Endothelial cell of umbilical vein (primary cell): ENCODE results near the gene TOM1. TPM values are rescaled to one million over a fixed set of nuclear protein-coding genes. Genes with fewer than 3 reads are reported as not detected.

ENCODE experiments used
- BruUV-seq: library from RNA; stranded (reverse); fragments of 400-500 nt; replicated peaks from 2 replicates; lab custom pipeline; 2021; lab: Mats Ljungman, UMichigan
- CTCF ChIA-PET: fragments of 300-600, 350-600 bp; sonication (Branson Sonifier 250); formaldehyde crosslinking; loops from one replicate; lab custom pipeline; 2021; ENCODE audit warnings: antibody characterized with exemption, inconsistent platforms; lab: Charles Lee
- POLR2A ChIA-PET: fragments of 300-600, 350-600 bp; sonication (Branson Sonifier 250); formaldehyde crosslinking; loops from one replicate; lab custom pipeline; 2021; ENCODE audit warnings: antibody characterized with exemption, inconsistent platforms; lab: Charles Lee
- DNase-seq: peaks from one replicate; pipeline ENCODE4 v3.0.0-alpha.2; 2011; ENCODE audit warnings: low read depth, low spot score
- FAIRE-seq: peaks from 2 replicates; lab custom pipeline; 2011; peaks lifted over from hg19 to GRCh38; lab: Jason Lieb, UNC
- H2AFZ ChIP-seq: 2 replicates; pipeline ENCODE4 v1.6.0; 2012; ENCODE audit warnings: low read depth, low read length, control low read depth, inconsistent platforms
- H3K27ac ChIP-seq: 2 replicates; pipeline ENCODE4 v1.5.1; 2011; ENCODE audit warnings: low read depth, mild to moderate bottlenecking, control low read depth, low read length, moderate library complexity; ENCODE audit not compliant: insufficient read depth
- H3K27me3 ChIP-seq, 2 experiments: 2 replicates each; pipeline versions ENCODE4 v1.6.0 to v1.6.1; 2011; ENCODE audit warnings: low read length in 2 of 2, mixed read lengths in 1 of 2; ENCODE audit not compliant: control insufficient read depth in 2 of 2, insufficient read depth in 2 of 2
- H3K36me3 ChIP-seq, 2 experiments: 2 replicates in 1 of 2; 3 replicates in 1 of 2; pipeline ENCODE4 v1.5.1; 2011; ENCODE audit warnings: low read length in 2 of 2, mild to moderate bottlenecking in 1 of 2, moderate library complexity in 1 of 2; ENCODE audit not compliant: control insufficient read depth in 2 of 2, insufficient read depth in 2 of 2; ENCODE audit errors: extremely low read depth in 1 of 2
- H3K4me1 ChIP-seq: 3 replicates; pipeline ENCODE4 v1.5.1; 2011; ENCODE audit warnings: mild to moderate bottlenecking, low read length; ENCODE audit not compliant: control insufficient read depth, insufficient read depth; ENCODE audit errors: extremely low read depth
- H3K4me2 ChIP-seq: 2 replicates; pipeline ENCODE4 v1.6.1; 2011; ENCODE audit warnings: low read length, control low read depth, mixed read lengths; ENCODE audit not compliant: insufficient read depth
- H3K4me3 ChIP-seq, 3 experiments: fragments of 200-600 bp in 1 of 3; sonication (generic), shearing (Covaris generic) in 1 of 3; replicated peaks in 1 of 3; 2 replicates each; pipeline ENCODE4 v1.5.1; 2011 to 2016; ENCODE audit warnings: control low read depth in 3 of 3, low read length in 3 of 3, mild to moderate bottlenecking in 2 of 3, inconsistent platforms in 1 of 3, low read depth in 1 of 3, moderate library complexity in 1 of 3; ENCODE audit not compliant: insufficient read depth in 1 of 3
- H3K79me2 ChIP-seq: 2 replicates; pipeline ENCODE4 v1.6.0; 2012; ENCODE audit warnings: low read length, inconsistent platforms; ENCODE audit not compliant: control insufficient read depth, insufficient read depth
- H3K9ac ChIP-seq: replicated peaks from 2 replicates; pipeline ENCODE3; 2011; ENCODE audit warnings: low read length, control low read depth; ENCODE audit not compliant: insufficient read depth; ENCODE audit errors: extremely low read depth
- H3K9me1 ChIP-seq: replicated peaks from 3 replicates; pipeline ENCODE4 v1.6.0; 2011; ENCODE audit warnings: mild to moderate bottlenecking, low read length; ENCODE audit not compliant: control insufficient read depth, insufficient read depth; ENCODE audit errors: extremely low read depth
- H3K9me3 ChIP-seq: replicated peaks from 2 replicates; pipeline ENCODE4 v1.5.1; 2012; ENCODE audit warnings: low read length, inconsistent platforms; ENCODE audit not compliant: control insufficient read depth, insufficient read depth
- H4K20me1 ChIP-seq: replicated peaks from 2 replicates; pipeline ENCODE3; 2011; ENCODE audit warnings: mild to moderate bottlenecking, low read length; ENCODE audit not compliant: control insufficient read depth, insufficient read depth; ENCODE audit errors: extremely low read depth
- EZH2 ChIP-seq: IDR thresholded peaks from 2 replicates; pipeline ENCODE4 v1.6.1; 2012; ENCODE audit warnings: borderline replicate concordance, low read depth, mild to moderate bottlenecking, moderate library complexity, low read length, inconsistent platforms; ENCODE audit not compliant: severe bottlenecking
- FOS ChIP-seq: IDR thresholded peaks from 2 replicates; pipeline ENCODE4 v1.6.1; 2011; ENCODE audit warnings: mild to moderate bottlenecking, low read length, moderate library complexity, borderline replicate concordance; ENCODE audit not compliant: insufficient read depth
- GATA2 ChIP-seq: IDR thresholded peaks from 2 replicates; pipeline ENCODE4 v1.7.0; 2011; ENCODE audit warnings: low read depth, mild to moderate bottlenecking, moderate library complexity, mixed read lengths, low read length; ENCODE audit not compliant: insufficient read length, insufficient read depth
- JUN ChIP-seq: IDR thresholded peaks from 2 replicates; pipeline ENCODE4 v1.6.1; 2011; ENCODE audit warnings: borderline replicate concordance, low read depth; ENCODE audit not compliant: insufficient read length, insufficient read depth
- MYC ChIP-seq: IDR thresholded peaks from one replicate; pipeline ENCODE4 v1.6.1; 2011; ENCODE audit warnings: mild to moderate bottlenecking, low read depth, low read length
- POLR2A ChIP-seq: IDR thresholded peaks from 2 replicates; pipeline ENCODE4 v1.6.1; 2012; ENCODE audit warnings: low read depth, mild to moderate bottlenecking, control low read depth, low read length
- POLR2AphosphoS5 ChIP-seq: IDR thresholded peaks from 2 replicates; pipeline ENCODE4 v1.6.1; 2012; ENCODE audit warnings: low read depth, mild to moderate bottlenecking, control low read depth, low read length, moderate library complexity; ENCODE audit not compliant: insufficient read depth
- dilution Hi-C: fragments of 300-500 bp; cut with MboI; formaldehyde crosslinking; loops from one replicate; pipeline ENCODE4 v1.15.0; 2019; ENCODE audit warnings: low sequenced_read_pairs; ENCODE audit not compliant: extremely low pct_ligation_motif_present
- intact Hi-C: fragments of 100-400 bp; cut with micrococcal nuclease; formaldehyde crosslinking; loops from one replicate; pipeline ENCODE4 v1.10.0; 2022
- polyA plus RNA-seq, 4 experiments: library from polyadenylated mRNA; depleted of rRNA in 3 of 4; stranded (reverse) in 3 of 4; unstranded in 1 of 4; fragments of >200 nt; gene quantifications; 2 replicates each; pipeline versions ENCODE4 v1.2.1 to v1.2.3, GENCODE V29; 2011 to 2012; ENCODE audit warnings: missing spikeins in 1 of 4
- total RNA-seq: library from RNA; stranded (reverse); gene quantifications from 2 replicates; pipeline ENCODE4 v1.2.3, GENCODE V29; 2021
- TF ChIP-seq, protein P1 (sequence below): IDR thresholded peaks from 2 replicates; pipeline ENCODE4 v1.6.1; 2011; ENCODE audit not compliant: insufficient read depth, insufficient read length
- TF ChIP-seq, protein P2 (sequence below), 2 donors: IDR thresholded peaks; 1 replicate in 1 of 2; 2 replicates in 1 of 2; pipeline ENCODE4 v1.5.1; 2011; ENCODE audit warnings: low read length in 2 of 2, mild to moderate bottlenecking in 2 of 2, moderate library complexity in 2 of 2, control low read depth in 1 of 2, inconsistent platforms in 1 of 2, low read depth in 1 of 2; ENCODE audit not compliant: insufficient read depth in 1 of 2; ENCODE audit errors: extremely low read depth in 1 of 2

Gene TOM1
- total and polyA plus RNA-seq, 2 donors (not counting 3 experiments of a cell fraction or from before 2014, with no cell fraction given), result 36.4 to 74.4 TPM

DNA sequence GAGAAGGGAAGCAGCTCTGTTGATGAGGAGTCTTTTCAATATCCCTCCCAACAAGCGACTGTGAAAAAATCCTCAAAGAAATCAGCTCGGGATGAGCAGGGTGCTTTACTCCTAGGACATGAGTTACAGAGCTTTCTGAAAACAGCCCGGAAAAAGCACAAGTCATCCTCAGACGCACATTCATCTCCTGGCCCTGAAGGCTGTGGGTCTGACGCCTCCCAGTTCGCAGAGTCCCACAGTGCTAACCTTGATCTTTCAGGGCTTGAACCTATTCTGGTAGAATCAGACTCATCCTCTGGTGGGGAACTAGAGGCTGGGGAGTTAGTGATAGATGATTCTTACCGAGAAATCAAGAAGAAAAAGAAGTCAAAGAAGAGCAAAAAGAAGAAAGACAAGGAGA, 34.7 kb upstream of the TOM1 start:
- Histone ChIP-seq H3K9me3 (no peaks in the 10 kb centered on the region), H3K4me3 (no peak overlapping the region), H4K20me1 (peaks cover 4% of the 10 kb centered on the region), H3K9me1 (peaks cover under 1% of the 10 kb centered on the region), H3K79me2 (peaks cover 37% of the 10 kb centered on the region), H3K9ac (no peak overlapping the region), H3K27me3 (no peaks in the 10 kb centered on the region), H3K36me3 (peaks cover 12 to 36% of the 10 kb centered on the region in 2 experiments), H2AFZ (no peak overlapping the region), H3K4me2 (no peak overlapping the region), H3K4me1 (peaks cover 4% of the 10 kb centered on the region), H3K27ac (no peak overlapping the region)
- FAIRE-seq (no peak), DNase-seq (no peak)
- TF ChIP-seq, protein P1, sequence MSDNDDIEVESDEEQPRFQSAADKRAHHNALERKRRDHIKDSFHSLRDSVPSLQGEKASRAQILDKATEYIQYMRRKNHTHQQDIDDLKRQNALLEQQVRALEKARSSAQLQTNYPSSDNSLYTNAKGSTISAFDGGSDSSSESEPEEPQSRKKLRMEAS, result no peak
- TF ChIP-seq FOS (no peak), GATA2 (no peak), EZH2 (no peak), POLR2AphosphoS5 (no peak), POLR2A (no peak), JUN (no peak), MYC (no peak)
- TF ChIP-seq, protein P2, sequence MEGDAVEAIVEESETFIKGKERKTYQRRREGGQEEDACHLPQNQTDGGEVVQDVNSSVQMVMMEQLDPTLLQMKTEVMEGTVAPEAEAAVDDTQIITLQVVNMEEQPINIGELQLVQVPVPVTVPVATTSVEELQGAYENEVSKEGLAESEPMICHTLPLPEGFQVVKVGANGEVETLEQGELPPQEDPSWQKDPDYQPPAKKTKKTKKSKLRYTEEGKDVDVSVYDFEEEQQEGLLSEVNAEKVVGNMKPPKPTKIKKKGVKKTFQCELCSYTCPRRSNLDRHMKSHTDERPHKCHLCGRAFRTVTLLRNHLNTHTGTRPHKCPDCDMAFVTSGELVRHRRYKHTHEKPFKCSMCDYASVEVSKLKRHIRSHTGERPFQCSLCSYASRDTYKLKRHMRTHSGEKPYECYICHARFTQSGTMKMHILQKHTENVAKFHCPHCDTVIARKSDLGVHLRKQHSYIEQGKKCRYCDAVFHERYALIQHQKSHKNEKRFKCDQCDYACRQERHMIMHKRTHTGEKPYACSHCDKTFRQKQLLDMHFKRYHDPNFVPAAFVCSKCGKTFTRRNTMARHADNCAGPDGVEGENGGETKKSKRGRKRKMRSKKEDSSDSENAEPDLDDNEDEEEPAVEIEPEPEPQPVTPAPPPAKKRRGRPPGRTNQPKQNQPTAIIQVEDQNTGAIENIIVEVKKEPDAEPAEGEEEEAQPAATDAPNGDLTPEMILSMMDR (IDR thresholded peaks at IDR 0.05; ENCODE audit: extremely low read depth in 1 of 2, insufficient read depth in 1 of 2, low read depth in 1 of 2, low read length in 2 of 2), result no peak
- intact Hi-C loops, result no loop called here
- ChIA-PET POLR2A (no interaction called here), CTCF (interaction anchor here (0.5 to 1.4 kb wide), 3 partner anchors 9 to 97 kb away, joined by 3 to 4 read pairs (median 3); no protein-coding TSS in a partner anchor)
- dilution Hi-C loops, result no loop called here
- no TSS peak for BruUV-seq
